Glomerular visceral epithelial cell (primary cell): ENCODE measurements around the gene PDIA6.
"Not testable (repeated sequence)": the region's sequence is repeated elsewhere in the genome, so short reads cannot be mapped to it uniquely, and the experiment has no call there.

ENCODE experiments used
- DNase-seq: peaks from one replicate; pipeline ENCODE4 v3.0.0-alpha.2; 2016; ENCODE audit errors: extremely low spot score

Gene PDIA6

GRCh38 chr2:10810202-10811161 is 2.1 kb downstream of the PDIA6 start:
- DNase-seq: no peak

GRCh38 chr2:10806543-10806942 is 6.0 kb downstream of the PDIA6 start:
- no peak for DNase-seq

DNA sequence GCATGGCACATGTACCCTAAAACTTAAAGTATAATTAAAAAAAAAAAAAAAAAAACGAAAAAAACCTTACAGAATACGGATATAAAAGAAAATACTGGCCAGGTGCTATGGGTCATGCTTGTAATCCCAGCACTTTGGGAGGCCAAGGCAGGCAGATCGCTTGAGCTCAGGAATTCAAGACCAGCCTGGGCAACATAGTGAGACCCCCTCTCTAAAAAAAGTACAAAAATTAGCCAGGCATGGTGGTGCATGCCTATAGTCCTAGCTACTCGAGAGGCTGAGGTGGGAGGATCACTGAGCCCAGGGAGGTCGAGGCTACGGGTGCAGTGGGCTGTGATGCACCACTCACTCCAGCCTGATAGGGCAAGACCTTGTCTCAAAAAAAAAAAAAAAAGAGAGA is 6.6 kb downstream of the PDIA6 start:
- not testable (repeated sequence) for DNase-seq

DNA sequence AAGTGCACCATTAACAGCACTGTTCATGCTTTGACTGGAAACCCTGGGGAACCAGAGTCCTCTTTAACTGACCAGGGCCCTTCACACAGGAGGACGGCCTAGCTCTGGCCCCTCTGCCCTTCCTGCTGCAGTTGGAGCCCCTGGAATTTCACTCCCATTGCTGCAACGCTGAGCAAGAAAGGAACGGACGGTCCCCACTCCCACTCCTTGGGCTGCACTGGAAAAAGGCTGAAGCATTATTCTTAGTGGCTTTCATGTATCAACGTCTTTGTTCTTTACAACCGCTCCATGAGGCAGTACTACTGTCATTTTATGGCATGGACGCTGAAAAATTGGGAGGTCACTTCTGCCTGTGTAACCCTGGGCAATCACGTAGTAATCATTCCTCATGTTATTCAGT is 9.9 kb downstream of the PDIA6 start:
- DNase-seq: no peak

GRCh38 chr2:10800163-10800562 is 12.4 kb downstream of the PDIA6 start:
- no peak for DNase-seq

DNA sequence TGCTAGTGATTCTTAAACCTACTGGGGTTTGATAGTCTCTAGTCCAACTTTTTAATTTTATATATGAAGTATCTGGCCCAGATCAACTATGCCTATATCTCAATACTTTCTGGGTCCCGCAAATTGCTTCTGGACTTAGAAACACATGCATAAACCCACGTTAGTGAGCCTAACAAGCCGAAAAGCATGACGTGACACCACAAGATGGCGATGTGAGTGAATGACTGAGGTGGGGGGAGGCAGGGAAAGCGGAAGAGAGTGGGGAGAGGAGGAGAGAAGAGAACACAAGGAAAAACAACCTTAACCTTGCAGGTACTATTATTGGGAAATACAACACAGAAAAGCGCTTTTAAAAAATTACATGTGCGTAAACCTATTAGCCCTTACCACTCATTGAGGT is 13.8 kb downstream of the PDIA6 start:
- no peak for DNase-seq

DNA sequence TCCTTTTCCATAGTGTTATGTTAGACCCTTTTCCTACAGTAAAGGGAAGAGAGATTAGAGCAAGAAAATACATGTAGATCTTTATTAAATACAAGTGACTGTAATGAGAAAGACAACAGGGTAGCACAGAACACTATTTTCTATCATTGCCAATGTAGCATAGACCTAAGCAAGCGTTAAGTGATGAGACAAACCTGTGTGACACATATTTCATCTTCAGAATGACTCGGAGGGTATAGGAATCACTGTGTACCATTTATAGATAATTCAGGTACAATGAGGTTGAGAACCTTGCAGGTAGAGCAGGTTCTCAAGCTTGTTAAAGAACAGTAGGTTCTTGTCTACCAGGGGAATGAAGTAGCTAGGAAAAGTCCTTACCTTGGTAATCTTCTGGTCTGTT is 15.9 kb downstream of the PDIA6 start:
- DNase-seq: no peak

GRCh38 chr2:10795508-10796046 is 17.0 kb downstream of the PDIA6 start:
- no peak for DNase-seq

- no peak for DNase-seq
These were observed 17.7 kb downstream of the PDIA6 start for GRCh38 chr2:10794876-10795275.

DNA sequence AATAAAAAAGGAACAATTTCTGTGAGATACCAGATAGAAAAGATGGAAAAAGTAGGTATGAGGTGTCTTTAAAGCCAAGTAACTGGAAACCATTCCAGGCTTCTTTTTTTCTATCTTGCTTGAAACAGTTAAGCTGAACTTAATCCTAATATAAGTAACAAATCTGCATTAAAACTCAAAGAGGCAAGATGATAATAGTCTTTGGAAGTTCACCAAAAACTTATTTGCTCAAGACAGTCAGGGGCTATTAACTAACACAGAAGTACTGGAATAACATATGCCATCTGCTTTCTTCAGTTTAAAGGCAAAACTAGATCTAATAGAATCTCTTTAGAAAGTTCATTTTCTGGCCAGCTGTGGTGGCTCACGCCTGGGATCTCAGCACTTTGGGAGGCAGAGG is 18.8 kb downstream of the PDIA6 start:
- no peak for DNase-seq

GRCh38 chr2:10792660-10793400 is 19.8 kb downstream of the PDIA6 start:
- DNase-seq: no peak

DNA sequence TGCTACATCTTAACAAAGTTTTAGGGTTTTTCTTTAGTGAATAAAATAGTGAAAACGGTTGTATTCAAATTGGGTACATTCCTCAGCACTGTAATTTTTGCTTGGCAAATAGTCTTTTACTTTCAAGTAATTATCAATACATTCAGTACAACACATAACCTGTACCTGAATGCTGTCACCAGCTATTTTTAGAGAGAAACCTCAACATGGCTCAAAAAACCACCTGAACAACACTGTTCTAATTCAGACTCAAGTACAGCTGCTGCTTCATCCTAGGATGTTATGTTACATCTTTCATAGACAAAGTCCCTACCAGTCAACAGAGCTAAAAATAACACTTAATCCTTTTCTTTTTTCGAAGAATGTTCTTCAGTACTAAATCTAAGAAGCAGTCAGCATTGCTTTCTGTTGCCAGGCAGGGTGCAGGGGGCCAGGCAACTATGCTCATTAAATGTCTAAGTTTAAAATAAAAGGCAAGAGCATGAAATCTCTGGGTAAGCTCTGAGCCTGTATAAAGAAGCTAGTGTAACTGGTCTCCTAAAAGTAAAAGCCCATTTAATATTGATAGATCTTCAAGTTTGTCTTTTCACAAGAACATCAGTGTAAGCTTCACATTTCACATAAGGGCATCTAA is 20.5 kb downstream of the PDIA6 start:
- no peak for DNase-seq

GRCh38 chr2:10790228-10790973 is 22.2 kb downstream of the PDIA6 start:
- peak; percentile 8 for DNase-seq

DNA sequence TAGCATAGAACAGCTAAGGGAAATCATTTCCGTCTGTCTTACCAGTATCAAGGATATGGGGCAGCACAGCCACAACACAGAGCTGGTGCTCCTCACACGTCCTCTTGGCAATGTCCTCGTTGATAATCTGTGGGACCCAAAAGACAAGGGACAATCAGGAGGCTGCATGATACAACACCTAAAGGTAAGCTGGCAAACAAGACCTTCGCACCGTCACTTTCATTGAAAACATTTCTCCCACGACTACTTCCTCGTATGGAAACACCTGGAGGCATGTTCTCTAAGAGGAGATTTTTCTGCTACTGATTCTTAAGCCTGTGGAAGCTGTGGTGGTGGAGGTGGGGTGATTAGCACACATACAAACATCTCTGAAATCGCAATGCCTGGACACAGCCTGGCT is 23.7 kb downstream of the PDIA6 start:
- no peak for DNase-seq

- no peak for DNase-seq
These were observed 25.2 kb downstream of the PDIA6 start for GRCh38 chr2:10787176-10787968.

DNA sequence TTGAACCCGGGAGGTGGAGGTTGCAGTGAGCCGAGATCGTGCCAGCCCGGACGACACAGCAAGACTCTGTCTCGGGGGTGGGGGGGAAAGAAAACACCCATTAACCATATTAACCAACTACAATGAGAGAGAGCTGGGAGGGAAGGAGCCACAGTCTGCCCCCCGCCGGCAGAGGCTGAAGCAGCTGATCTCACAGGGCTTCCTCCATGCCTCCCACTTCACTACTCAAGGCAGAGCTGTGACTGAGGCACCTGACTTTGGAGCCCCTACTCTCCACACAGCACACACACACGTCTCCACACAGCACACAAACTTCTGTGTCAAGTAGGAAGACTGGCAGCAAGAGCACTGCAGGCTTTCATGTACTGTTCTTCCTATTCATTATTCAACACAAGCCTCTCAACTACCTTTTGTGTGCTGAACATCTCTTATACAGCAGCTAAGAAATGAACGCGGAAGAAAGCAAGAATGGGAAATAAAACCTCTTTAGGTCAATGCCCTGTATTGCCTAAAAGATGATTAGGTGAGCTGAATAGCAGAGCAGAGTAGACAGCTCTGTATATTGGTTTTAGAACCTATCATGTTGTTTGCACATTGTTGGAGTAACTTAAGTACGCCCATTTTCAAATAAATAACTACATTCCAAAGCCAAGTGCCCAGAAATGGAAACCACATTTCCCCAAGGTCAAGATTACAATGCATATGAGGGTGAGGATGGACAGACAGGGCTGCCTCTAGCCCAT is 26.2 kb downstream of the PDIA6 start:
- DNase-seq: no peak

DNA sequence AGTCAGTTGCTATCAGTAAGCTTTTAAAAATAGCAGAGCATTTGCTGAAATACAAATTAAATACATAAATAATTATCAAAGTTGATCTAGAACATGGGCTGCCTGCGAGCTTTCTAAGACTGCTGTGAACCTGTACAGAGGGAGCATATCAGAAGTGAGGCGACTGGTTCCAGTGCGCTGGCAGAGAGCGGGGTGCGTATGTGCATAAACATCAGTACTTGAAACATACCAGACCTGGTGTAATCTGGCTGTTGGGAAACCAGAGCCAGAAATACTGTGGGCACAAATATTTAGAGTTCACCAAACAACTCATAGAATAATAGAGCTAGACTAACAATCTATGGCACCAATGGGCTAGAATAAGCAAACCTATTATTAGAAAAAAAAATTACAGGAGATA is 27.3 kb downstream of the PDIA6 start:
- DNase-seq: no peak

GRCh38 chr2:10784719-10785118 is 27.9 kb downstream of the PDIA6 start:
- DNase-seq: no peak

- DNase-seq: peak; percentile 9
These were observed 29.2 kb downstream of the PDIA6 start for GRCh38 chr2:10783421-10783820.

DNA sequence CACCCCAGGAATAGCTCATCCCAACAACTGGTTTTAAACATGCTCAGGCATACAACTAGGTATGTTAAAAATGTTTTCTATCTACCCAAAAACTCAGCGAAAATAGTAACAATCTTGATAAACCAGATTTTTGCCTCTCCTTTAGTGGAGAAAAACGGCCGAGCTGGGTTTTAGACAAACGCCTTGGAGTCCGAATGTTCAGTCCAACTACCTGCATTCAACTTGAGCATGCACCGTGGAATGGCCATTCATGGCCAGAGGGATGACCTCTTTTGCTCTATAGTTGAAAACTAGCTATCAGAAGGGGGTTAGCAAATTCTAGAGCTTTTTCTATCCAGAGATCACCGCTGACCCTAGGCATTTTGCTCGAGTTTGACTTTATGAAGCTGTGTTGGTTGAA is 30.8 kb downstream of the PDIA6 start:
- DNase-seq: no peak
